GM18526 (cell line): Measurements from ENCODE around the gene PAQR8.

ENCODE experiments used
- POLR2A ChIP-seq: IDR thresholded peaks from 3 replicates; pipeline ENCODE4 v1.6.1; 2011; ENCODE audit not compliant: insufficient read length; ENCODE audit errors: extremely low read depth

PAQR8 gene

GRCh38 chr6:52415917-52416628 is 54.1 kb downstream of the PAQR8 start:
- no peak for TF ChIP-seq POLR2A

GRCh38 chr6:52416629-52417151 is 54.7 kb downstream of the PAQR8 start:
- TF ChIP-seq POLR2A: no peak

- no peak for TF ChIP-seq POLR2A
Observed at GRCh38 chr6:52417675-52418111, 55.7 kb downstream of the PAQR8 start.

- TF ChIP-seq POLR2A: no peak
Observed at GRCh38 chr6:52418606-52419005, 56.7 kb downstream of the PAQR8 start.

GRCh38 chr6:52419809-52420667 is 58.1 kb downstream of the PAQR8 start, which contains the start of gene EFHC1:
Gene EFHC1 (plus strand): TSS chr6:52420342. CDS start chr6:52420411, 69 bp downstream.
- peak; percentile 91 for TF ChIP-seq POLR2A

GRCh38 chr6:52420668-52421358 is 58.9 kb downstream of the PAQR8 start:
- TF ChIP-seq POLR2A: no peak

- no peak for TF ChIP-seq POLR2A
Observed at GRCh38 chr6:52422156-52422555, 60.2 kb downstream of the PAQR8 start.

GRCh38 chr6:52423448-52423847 is 61.5 kb downstream of the PAQR8 start:
- TF ChIP-seq POLR2A: no peak

- no peak for TF ChIP-seq POLR2A
Observed at GRCh38 chr6:52423971-52424381, 62.0 kb downstream of the PAQR8 start.

- no peak for TF ChIP-seq POLR2A
Observed at GRCh38 chr6:52424513-52424912, 62.6 kb downstream of the PAQR8 start.

- TF ChIP-seq POLR2A: no peak
Observed at GRCh38 chr6:52426667-52427066, 64.7 kb downstream of the PAQR8 start.

- TF ChIP-seq POLR2A: no peak
Observed at GRCh38 chr6:52435345-52435744, 73.4 kb downstream of the PAQR8 start.

GRCh38 chr6:52438926-52439325 is 77.0 kb downstream of the PAQR8 start:
- no peak for TF ChIP-seq POLR2A

- TF ChIP-seq POLR2A: no peak
Observed at GRCh38 chr6:52454556-52454955, 92.6 kb downstream of the PAQR8 start.

- TF ChIP-seq POLR2A: no peak
Observed at GRCh38 chr6:52457096-52457495, 95.1 kb downstream of the PAQR8 start.
